CD4-positive, CD25-positive, alpha-beta regulatory T cell (primary cell): ENCODE results near the gene ZNF771. TPM values are rescaled to one million over a fixed set of nuclear protein-coding genes. Genes with fewer than 3 reads are reported as not detected.
"Not testable (repeated sequence)": the region's sequence is repeated elsewhere in the genome, so short reads cannot be mapped to it uniquely, and the experiment has no call there.

Experiments used
- ATAC-seq, 2 donors: fragments of 150-1000 bp; cut with Tn5 transposase; one replicate each; pipeline ENCODE4 v1.10.0; 2021; ENCODE audit warnings: low read depth in 2 of 2, moderate number of reproducible peaks in 2 of 2, moderate library complexity in 1 of 2
- DNase-seq, 3 donors: peaks; one replicate each; pipeline versions ENCODE4 v3.0.0 to v3.0.0-alpha.2; 2012 to 2022; ENCODE audit warnings: mixed read lengths in 1 of 3
- H3K27ac ChIP-seq: one replicate; pipeline ENCODE4 v1.7.0; 2013; ENCODE audit warnings: mild to moderate bottlenecking, low read length; ENCODE audit not compliant: insufficient read depth, poor library complexity, severe bottlenecking
- H3K27me3 ChIP-seq: one replicate; pipeline ENCODE4 v1.7.0; 2013; ENCODE audit warnings: low read length; ENCODE audit not compliant: control insufficient read depth, insufficient read depth
- H3K36me3 ChIP-seq: one replicate; pipeline ENCODE4 v1.7.0; 2013; ENCODE audit warnings: mild to moderate bottlenecking, low read length, moderate library complexity; ENCODE audit not compliant: control insufficient read depth, insufficient read depth
- H3K4me1 ChIP-seq: 2 replicates; pipeline ENCODE4 v1.7.0; 2013; ENCODE audit warnings: mild to moderate bottlenecking, low read length; ENCODE audit not compliant: insufficient read depth, control insufficient read depth, poor library complexity, severe bottlenecking
- H3K4me3 ChIP-seq: one replicate; pipeline ENCODE4 v1.7.0; 2013; ENCODE audit warnings: low read depth, mild to moderate bottlenecking, low read length, moderate library complexity
- H3K9me3 ChIP-seq, 2 experiments: 1 replicate in 1 of 2; 2 replicates in 1 of 2; pipeline ENCODE4 v1.7.0; 2013; ENCODE audit warnings: low read length in 2 of 2, mild to moderate bottlenecking in 1 of 2, moderate library complexity in 1 of 2; ENCODE audit not compliant: control insufficient read depth in 2 of 2
- H3K27ac Mint-ChIP-seq, 3 donors: one replicate each; pipeline ENCODE4 v1.8.0; 2020 to 2022; ENCODE audit warnings: mild to moderate bottlenecking in 3 of 3, mixed read lengths in 3 of 3, moderate library complexity in 2 of 3
- H3K27me3 Mint-ChIP-seq: one replicate; pipeline ENCODE4 v1.8.0; 2022; ENCODE audit warnings: mild to moderate bottlenecking, mixed read lengths
- H3K36me3 Mint-ChIP-seq: one replicate; pipeline ENCODE4 v1.8.0; 2020; ENCODE audit warnings: mixed read lengths
- H3K4me1 Mint-ChIP-seq, 4 donors: one replicate each; pipeline ENCODE4 v1.8.0; 2020 to 2022; ENCODE audit warnings: mixed read lengths in 4 of 4, mild to moderate bottlenecking in 1 of 4
- H3K4me3 Mint-ChIP-seq, 4 donors: one replicate each; pipeline ENCODE4 v1.8.0; 2020 to 2022; ENCODE audit warnings: mild to moderate bottlenecking in 4 of 4, mixed read lengths in 4 of 4, moderate library complexity in 3 of 4
- H3K9me3 Mint-ChIP-seq, 7 donors: one replicate each; pipeline ENCODE4 v1.8.0; 2020 to 2022; ENCODE audit warnings: mixed read lengths in 7 of 7, mild to moderate bottlenecking in 3 of 7, moderate library complexity in 2 of 7
- polyA plus RNA-seq, 4 donors: library from polyadenylated mRNA; unstranded; fragments of 300-500 nt; fragmentation: Illumina TruSeq; gene quantifications; one replicate each; pipeline ENCODE4 v1.2.3, GENCODE V29; 2021
- total RNA-seq: library from RNA; stranded (reverse); gene quantifications from one replicate; pipeline ENCODE4 v1.2.3, GENCODE V29; 2022

The ZNF771 gene
- total and polyA plus RNA-seq, 5 donors from 2014 or later: 1.7 to 3.8 (median 3.1) TPM

DNA sequence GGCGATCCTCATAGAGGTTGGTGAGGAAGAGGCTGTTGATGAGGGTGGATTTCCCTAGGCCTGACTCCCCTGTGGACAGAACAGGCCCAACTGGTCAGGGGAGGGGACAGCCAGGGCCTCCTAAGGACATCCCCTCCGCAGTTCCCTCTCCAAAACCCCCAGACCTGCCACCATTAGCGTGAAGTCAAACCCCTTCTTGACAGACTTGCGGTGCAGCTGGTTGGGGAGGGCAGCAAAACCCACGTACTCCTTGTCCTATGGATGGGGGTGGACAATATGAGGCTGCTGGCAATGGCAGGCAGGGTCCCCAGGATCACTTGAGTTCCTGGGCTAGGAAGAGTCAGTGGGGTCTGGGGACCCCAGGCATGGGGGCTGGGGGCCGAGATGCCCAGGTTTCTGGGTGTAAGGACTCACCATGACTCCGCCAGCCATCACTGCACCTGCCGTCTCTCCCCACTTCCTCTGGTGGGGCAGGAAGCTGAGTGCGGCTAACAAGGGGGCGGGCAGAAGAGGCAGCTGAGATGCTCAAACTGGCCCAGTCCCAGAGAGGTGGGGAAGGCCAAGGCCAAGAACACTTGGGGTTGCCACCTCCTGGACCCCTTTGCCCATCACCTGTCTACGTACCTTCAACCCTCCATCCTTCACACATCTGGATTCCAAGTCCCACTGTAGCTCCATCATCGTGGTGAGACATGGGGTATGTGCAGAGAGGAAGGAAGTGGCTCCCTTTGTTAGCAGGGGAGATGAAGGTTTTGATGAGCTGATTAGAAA is 25.1 kb upstream of the ZNF771 start, which contains the start of gene SEPTIN1:
Gene SEPTIN1 (minus strand): TSS at position 451 of the 771 bp plus-strand sequence. CDS start 19 bp downstream, at position 432.
- peak within 1 kb of the TSS; percentile 100 for H3K27ac ChIP-seq
- peak within 1 kb of the TSS; percentile 82 for H3K4me3 ChIP-seq
- H3K36me3 ChIP-seq: no peaks in the 10 kb centered on the region
- peaks cover 4% of the 10 kb centered on the region for H3K36me3 Mint-ChIP-seq
- H3K4me3 Mint-ChIP-seq: peak within 1 kb of the TSS; percentile 94 to 98 (median 96)
- no peaks in the 10 kb centered on the region for H3K27me3 ChIP-seq
- DNase-seq: peak; percentile 60 to 92 (median 82)
- peaks cover 0 to 71% (median 35%) of the 10 kb centered on the region in 4 donors for H3K4me1 Mint-ChIP-seq
- peak within 1 kb of the TSS; percentile 92 to 100 (median 100) for H3K27ac Mint-ChIP-seq
- peaks cover 0 to under 1% (median 0%) of the 10 kb centered on the region in 7 donors for H3K9me3 Mint-ChIP-seq
- peak; percentile 40 to 45 for ATAC-seq
- H3K27me3 Mint-ChIP-seq: peaks cover 9% of the 10 kb centered on the region
- H3K9me3 ChIP-seq: no peaks in the 10 kb centered on the region
- peaks cover 65% of the 10 kb centered on the region for H3K4me1 ChIP-seq

DNA sequence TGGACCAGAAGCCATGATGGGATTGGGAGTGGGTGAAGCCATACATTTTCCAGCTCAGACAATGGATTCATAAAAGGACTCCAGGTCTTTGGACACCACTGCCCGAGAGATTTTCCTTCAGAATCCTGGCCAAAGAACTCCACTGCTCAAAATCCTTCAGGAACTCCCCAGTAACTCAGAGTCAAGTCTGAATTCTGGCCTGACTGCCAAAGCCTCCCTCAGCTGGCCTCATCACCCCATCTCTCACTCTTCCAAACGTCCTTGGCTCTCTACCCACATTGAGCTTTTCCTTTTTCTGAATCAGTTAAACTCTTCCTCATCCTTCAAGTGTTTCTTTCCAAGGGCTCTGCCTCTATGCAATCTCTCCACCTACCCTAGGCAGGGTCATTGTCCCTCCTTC is 23.9 kb upstream of the ZNF771 start:
- peak overlapping the region; percentile 40 for H3K4me3 ChIP-seq

DNA sequence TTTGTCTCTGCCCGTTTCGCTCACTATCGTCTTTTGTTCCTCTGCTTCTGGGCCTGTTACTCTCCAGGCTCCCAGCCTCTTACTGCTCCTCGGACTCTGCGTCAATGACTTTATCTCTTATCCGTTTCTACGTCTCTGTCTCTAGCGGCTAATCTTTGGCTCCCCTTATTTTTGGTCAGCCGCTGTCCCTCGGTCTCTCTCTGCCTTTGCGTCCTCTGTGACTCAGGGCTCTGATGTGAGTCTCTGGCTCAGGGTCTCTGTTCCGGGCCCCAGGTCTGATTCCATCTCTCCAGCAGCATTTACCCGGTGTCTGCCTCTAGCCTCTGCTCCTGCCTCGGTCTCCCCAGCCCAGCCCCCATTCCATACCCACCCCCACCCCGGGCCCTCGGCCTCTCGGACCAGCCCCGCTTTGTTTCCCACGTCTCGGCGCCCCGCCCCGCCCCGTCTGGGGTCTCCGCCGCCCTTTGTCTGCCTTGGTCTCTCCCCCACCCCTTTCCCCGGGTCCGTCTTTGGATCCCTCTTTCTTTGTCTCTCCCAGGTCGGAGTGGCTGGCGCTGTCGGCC is 12.7 kb upstream of the ZNF771 start:
- Mint-ChIP-seq H3K27ac (peak overlapping the region; percentile 73 to 89 (median 88)), H3K9me3 (no peaks in the 10 kb centered on the region), H3K36me3 (peaks cover 12% of the 10 kb centered on the region), H3K4me3 (peak overlapping the region; percentile 82 to 92 (median 86)), H3K4me1 (peaks cover 5 to 37% (median 14%) of the 10 kb centered on the region in 4 donors), H3K27me3 (no peaks in the 10 kb centered on the region)
- peak in 1 of 2 donors; percentile 1 for ATAC-seq
- Histone ChIP-seq H3K36me3 (no peaks in the 10 kb centered on the region), H3K27ac (peak overlapping the region; percentile 63), H3K4me1 (peaks cover 22% of the 10 kb centered on the region), H3K4me3 (no peak overlapping the region), H3K27me3 (no peaks in the 10 kb centered on the region), H3K9me3 (no peaks in the 10 kb centered on the region)
- DNase-seq: no peak

More for the DNA sequence above, 23.9 kb upstream of the ZNF771 start:
- Histone ChIP-seq H3K27ac (peak overlapping the region; percentile 100), H3K27me3 (no peaks in the 10 kb centered on the region), H3K36me3 (no peaks in the 10 kb centered on the region), H3K9me3 (no peaks in the 10 kb centered on the region), H3K4me1 (peaks cover 55% of the 10 kb centered on the region)
- H3K27ac Mint-ChIP-seq: peak overlapping the region; percentile 92 to 100 (median 100)
- peaks cover 4% of the 10 kb centered on the region for H3K36me3 Mint-ChIP-seq
- DNase-seq: no peak
- no peaks in the 10 kb centered on the region for H3K9me3 Mint-ChIP-seq
- H3K4me3 Mint-ChIP-seq: peak overlapping the region; percentile 13 to 98 (median 94)
- ATAC-seq: no peak
- H3K27me3 Mint-ChIP-seq: peaks cover under 1% of the 10 kb centered on the region
- peaks cover 0 to 60% (median 28%) of the 10 kb centered on the region in 4 donors for H3K4me1 Mint-ChIP-seq

DNA sequence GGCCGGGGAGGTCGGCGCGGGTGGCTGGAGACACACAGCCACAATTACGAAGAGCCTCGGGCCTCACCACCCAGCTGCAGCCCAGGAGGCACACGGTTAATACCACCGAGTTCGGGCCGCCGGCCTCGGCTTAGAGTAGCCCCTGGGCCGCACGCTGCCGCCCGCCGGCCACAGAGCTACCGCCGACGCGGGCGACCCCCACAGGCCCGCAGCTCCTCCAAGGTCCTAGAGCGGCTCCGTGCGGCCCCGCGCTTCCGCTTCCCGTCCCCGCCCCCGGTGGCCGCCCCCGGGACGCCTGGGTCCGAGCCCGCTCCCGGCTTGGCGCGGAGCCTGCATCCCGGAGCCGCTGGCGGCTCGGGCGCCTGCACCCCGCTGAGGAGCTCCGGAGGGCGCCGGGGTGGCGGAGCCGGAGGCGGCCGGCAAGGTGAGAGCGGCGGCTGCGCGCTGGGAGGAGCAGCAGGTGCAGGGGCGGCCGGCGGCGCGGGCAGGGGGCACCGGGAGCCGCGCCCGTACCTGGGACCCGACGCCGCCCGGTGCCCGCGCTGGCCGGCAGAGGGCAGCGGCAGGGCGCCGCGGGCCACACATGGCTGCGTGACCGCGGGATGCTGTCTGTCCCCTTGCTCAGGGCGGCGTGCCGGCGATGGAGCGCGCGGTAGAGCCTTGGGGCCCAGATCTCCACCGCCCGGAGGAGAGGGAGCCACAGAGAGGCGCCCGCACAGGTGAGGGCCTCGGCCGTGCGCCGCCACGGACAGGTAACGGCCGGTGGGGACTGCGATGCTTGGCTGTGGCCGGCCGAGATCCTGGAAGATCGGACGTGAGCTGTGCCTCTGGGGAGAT is 12.0 kb upstream of the ZNF771 start, which contains the start of gene ZNF48:
Gene ZNF48 (plus strand): TSS at position 266 of the 837 bp plus-strand sequence. CDS start 375 bp downstream, at position 641.
- H3K4me3 ChIP-seq: peak within 1 kb of the TSS; percentile 83
- ATAC-seq: peak; percentile 82 to 84
- peak; percentile 43 to 65 (median 51) for DNase-seq
- peak within 1 kb of the TSS; percentile 63 for H3K27ac ChIP-seq
- H3K9me3 ChIP-seq: no peaks in the 10 kb centered on the region
- H3K36me3 ChIP-seq: no peaks in the 10 kb centered on the region
- Mint-ChIP-seq H3K4me3 (peak within 1 kb of the TSS; percentile 85 to 92 (median 92)), H3K27me3 (no peaks in the 10 kb centered on the region), H3K4me1 (peaks cover 5 to 44% (median 19%) of the 10 kb centered on the region in 4 donors), H3K27ac (peak within 1 kb of the TSS; percentile 86 to 89 (median 88)), H3K9me3 (no peaks in the 10 kb centered on the region), H3K36me3 (peaks cover 12% of the 10 kb centered on the region)
- peaks cover 29% of the 10 kb centered on the region for H3K4me1 ChIP-seq
- H3K27me3 ChIP-seq: no peaks in the 10 kb centered on the region

DNA sequence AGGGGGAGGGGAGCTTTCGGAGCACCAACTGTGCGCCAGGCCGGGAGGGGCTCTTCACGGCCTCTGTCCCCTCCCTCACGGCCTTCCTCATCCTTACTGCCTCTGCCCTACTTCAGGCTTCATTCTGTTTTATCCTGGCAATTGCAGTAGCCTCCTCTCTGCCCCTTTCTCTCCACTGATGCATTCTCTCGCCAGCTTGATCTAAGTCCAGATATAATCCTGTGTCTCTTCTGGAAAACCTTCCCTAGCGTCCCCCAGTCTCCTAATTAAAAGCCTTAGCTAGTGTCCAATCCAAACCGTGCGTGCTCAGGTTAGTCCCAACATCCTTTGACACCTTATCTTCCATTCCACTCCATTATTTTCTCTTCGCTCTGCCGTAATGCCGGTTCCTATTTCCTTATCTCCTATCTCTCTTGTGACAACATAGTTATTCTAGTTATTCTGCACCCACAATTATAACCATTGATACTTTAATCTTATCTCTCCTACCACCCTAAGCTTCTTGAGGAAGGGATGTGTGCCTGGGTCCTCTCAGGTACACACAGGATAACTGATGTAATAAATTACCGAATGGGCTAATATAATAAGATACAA is 11.3 kb upstream of the ZNF771 start:
- Histone ChIP-seq H3K27me3 (no peaks in the 10 kb centered on the region), H3K4me3 (peak overlapping the region; percentile 83), H3K9me3 (no peaks in the 10 kb centered on the region), H3K36me3 (no peaks in the 10 kb centered on the region), H3K4me1 (peaks cover 33% of the 10 kb centered on the region), H3K27ac (peak overlapping the region; percentile 23)
- DNase-seq (no peak), ATAC-seq (no peak)
- Mint-ChIP-seq H3K36me3 (peaks cover 12% of the 10 kb centered on the region), H3K9me3 (no peaks in the 10 kb centered on the region), H3K27me3 (no peaks in the 10 kb centered on the region), H3K4me3 (peak overlapping the region; percentile 82 to 92 (median 88)), H3K4me1 (peaks cover 5 to 52% (median 22%) of the 10 kb centered on the region in 4 donors), H3K27ac (peak overlapping the region in 2 of 3 donors; percentile 86 to 89)

DNA sequence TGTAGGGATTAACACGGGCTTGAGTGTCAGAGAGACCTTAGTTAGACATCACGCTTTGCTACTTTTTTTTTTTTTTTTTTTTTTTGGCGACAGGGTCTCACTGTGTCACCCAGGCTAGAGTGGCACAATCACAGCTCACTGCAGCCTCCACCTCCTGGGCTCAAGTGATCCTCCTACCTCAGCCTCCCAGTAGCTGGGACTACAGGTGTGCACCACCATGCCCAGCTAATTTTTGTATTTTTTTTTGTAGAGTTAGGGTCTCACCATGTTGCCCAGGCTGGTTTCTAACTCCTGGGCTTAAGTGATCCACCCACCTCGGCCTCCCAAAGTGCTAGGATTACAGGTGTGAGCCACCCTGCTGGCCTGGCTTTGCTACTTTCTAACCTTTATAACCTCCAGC is 10.8 kb upstream of the ZNF771 start:
- peaks cover 5 to 56% (median 25%) of the 10 kb centered on the region in 4 donors for H3K4me1 Mint-ChIP-seq
- H3K4me1 ChIP-seq: peaks cover 33% of the 10 kb centered on the region

DNA sequence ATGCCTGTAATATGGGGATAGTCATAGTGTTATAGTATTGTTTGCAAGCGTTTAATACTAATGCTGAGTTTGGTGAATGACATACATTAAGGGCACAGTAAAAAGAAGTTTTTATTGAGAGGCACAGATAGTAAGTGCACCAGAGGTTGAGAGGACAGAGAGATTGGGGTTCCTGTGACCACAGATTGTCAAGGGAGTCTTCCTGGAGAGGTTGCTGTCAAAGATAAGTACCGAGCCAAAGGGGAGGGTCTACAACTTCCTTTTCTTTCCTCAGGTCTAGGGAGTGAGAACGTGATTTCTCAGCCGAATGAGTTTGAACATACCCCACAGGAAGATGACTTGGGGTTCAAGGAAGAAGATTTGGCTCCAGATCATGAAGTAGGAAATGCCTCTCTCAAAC is 10.3 kb upstream of the ZNF771 start:
- no peaks in the 10 kb centered on the region for H3K27me3 Mint-ChIP-seq
- H3K4me3 Mint-ChIP-seq: peak overlapping the region; percentile 54 to 92 (median 84)
- peak overlapping the region in 1 of 3 donors; percentile 48 for H3K27ac Mint-ChIP-seq
- ATAC-seq (no peak), DNase-seq (no peak)
- H3K4me1 ChIP-seq: peaks cover 33% of the 10 kb centered on the region
- no peaks in the 10 kb centered on the region for H3K36me3 ChIP-seq
- no peak overlapping the region for H3K4me3 ChIP-seq
- peaks cover 12% of the 10 kb centered on the region for H3K36me3 Mint-ChIP-seq
- peaks cover 5 to 58% (median 27%) of the 10 kb centered on the region in 4 donors for H3K4me1 Mint-ChIP-seq
- H3K27me3 ChIP-seq: no peaks in the 10 kb centered on the region
- H3K9me3 ChIP-seq: no peaks in the 10 kb centered on the region
- H3K9me3 Mint-ChIP-seq: no peaks in the 10 kb centered on the region
- no peak overlapping the region for H3K27ac ChIP-seq

More for the DNA sequence above, 10.8 kb upstream of the ZNF771 start:
- H3K4me3 ChIP-seq: peak overlapping the region; percentile 83
- H3K36me3 ChIP-seq, H3K9me3 Mint-ChIP-seq, ATAC-seq, H3K27ac ChIP-seq, H3K27me3 ChIP-seq, DNase-seq, H3K27me3 Mint-ChIP-seq, H3K9me3 ChIP-seq: not testable (repeated sequence)
- Mint-ChIP-seq H3K36me3 (peaks cover 12% of the 10 kb centered on the region), H3K27ac (peak overlapping the region in 1 of 3 donors; percentile 89), H3K4me3 (peak overlapping the region; percentile 82 to 92 (median 89))
